A673 (cell line): ENCODE results near the gene RAB11FIP4. TPM values are rescaled to one million over a fixed set of nuclear protein-coding genes. Genes with fewer than 3 reads are reported as not detected.

Experiments used
- BruUV-seq: library from RNA; stranded (reverse); fragments of 400-500 nt; replicated peaks from 2 replicates; lab custom pipeline; 2021; lab: Mats Ljungman, UMichigan
- CTCF ChIA-PET: fragments of 300-600 bp; sonication (Branson Sonifier 250); formaldehyde crosslinking; loops from one replicate; lab custom pipeline; 2022; ENCODE audit warnings: antibody characterized with exemption; lab: Charles Lee
- POLR2A ChIA-PET: fragments of 300-600 bp; sonication (Branson Sonifier 250); formaldehyde crosslinking; loops from one replicate; lab custom pipeline; 2022; ENCODE audit warnings: antibody characterized with exemption; ENCODE audit not compliant: low non-redundant PET; lab: Charles Lee
- DNase-seq: peaks from one replicate; pipeline ENCODE4 v3.0.0-alpha.2; 2015; ENCODE audit warnings: low spot score
- H3K27ac ChIP-seq: fragments of 200-600 bp; sonication (generic); 2 replicates; pipeline ENCODE4 v1.5.1; 2016; ENCODE audit warnings: mixed run types, low read depth, mild to moderate bottlenecking, mixed read lengths, antibody characterized with exemption, low read length; ENCODE audit not compliant: poor library complexity, severe bottlenecking
- H3K27me3 ChIP-seq: fragments of 200-600 bp; sonication (generic); replicated peaks from 2 replicates; pipeline ENCODE4 v1.6.1; 2017; ENCODE audit warnings: mixed run types, low read depth, mild to moderate bottlenecking, mixed read lengths, antibody characterized with exemption, low read length; ENCODE audit not compliant: insufficient read depth, poor library complexity
- H3K36me3 ChIP-seq: fragments of 200-600 bp; sonication (generic); 2 replicates; pipeline ENCODE4 v1.6.1; 2016; ENCODE audit warnings: mixed run types, mild to moderate bottlenecking, mixed read lengths, antibody characterized with exemption, low read length; ENCODE audit not compliant: insufficient read depth, poor library complexity, severe bottlenecking
- H3K4me1 ChIP-seq: fragments of 200-600 bp; sonication (generic); 2 replicates; pipeline ENCODE4 v1.6.1; 2017; ENCODE audit warnings: mixed run types, mild to moderate bottlenecking, mixed read lengths, antibody characterized with exemption, low read length; ENCODE audit not compliant: insufficient read depth, poor library complexity, severe bottlenecking
- H3K4me3 ChIP-seq: fragments of 200-600 bp; sonication (generic); 2 replicates; pipeline ENCODE4 v1.5.1; 2016; ENCODE audit warnings: low read depth, mixed run types, mild to moderate bottlenecking, mixed read lengths, low read length; ENCODE audit not compliant: poor library complexity, severe bottlenecking
- H3K9me3 ChIP-seq: fragments of 200-600 bp; sonication (generic); 2 replicates; pipeline ENCODE4 v1.6.1; 2016; ENCODE audit warnings: mixed run types, low read depth, mild to moderate bottlenecking, mixed read lengths, antibody characterized with exemption, low read length; ENCODE audit not compliant: poor library complexity, severe bottlenecking
- EZH2 ChIP-seq: fragments of 200-600 bp; sonication (generic); IDR thresholded peaks from 2 replicates; pipeline ENCODE4 v1.6.1; 2017; ENCODE audit warnings: borderline replicate concordance, low read depth, mild to moderate bottlenecking, mixed read lengths, antibody characterized with exemption, low read length; ENCODE audit not compliant: poor library complexity, severe bottlenecking
- intact Hi-C: fragments of 100-400 bp; cut with micrococcal nuclease; formaldehyde crosslinking; loops from one replicate; pipeline ENCODE4 v1.10.0; 2022; ENCODE audit not compliant: unreplicated experiment
- total RNA-seq: library from RNA; stranded (reverse); gene quantifications from 2 replicates; pipeline ENCODE4 v1.2.3, GENCODE V29; 2021
- TF ChIP-seq, protein P1 (sequence below): fragments of 300-800, 200-600 bp; sonication (generic); conservative IDR thresholded peaks from 2 replicates; pipeline ENCODE4 v1.5.1; 2017; ENCODE audit warnings: low read depth, mild to moderate bottlenecking, antibody characterized with exemption, low read length, moderate library complexity, mixed read lengths

RAB11FIP4 gene
- total RNA-seq, 1 experiment from 2014 or later, result 2.4 TPM

DNA sequence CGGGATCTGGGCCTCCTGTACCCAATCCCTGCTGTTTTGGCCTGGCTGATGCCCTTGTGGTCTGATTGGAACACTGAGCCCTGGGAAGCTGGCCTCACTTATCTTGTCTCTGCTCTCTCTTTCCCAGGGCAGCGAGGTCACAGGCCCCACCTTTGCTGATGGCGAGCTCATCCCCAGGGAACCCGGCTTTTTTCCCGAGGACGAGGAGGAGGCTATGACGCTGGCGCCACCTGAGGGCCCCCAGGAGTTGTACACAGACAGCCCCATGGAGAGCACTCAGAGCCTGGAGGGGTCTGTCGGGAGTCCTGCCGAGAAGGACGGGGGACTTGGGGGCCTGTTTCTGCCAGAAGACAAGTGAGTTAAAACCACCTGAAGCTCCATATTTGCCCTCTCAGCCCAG lies 126.0 kb downstream of the RAB11FIP4 start:
- no peak for TF ChIP-seq EZH2
- TF ChIP-seq, protein P1, sequence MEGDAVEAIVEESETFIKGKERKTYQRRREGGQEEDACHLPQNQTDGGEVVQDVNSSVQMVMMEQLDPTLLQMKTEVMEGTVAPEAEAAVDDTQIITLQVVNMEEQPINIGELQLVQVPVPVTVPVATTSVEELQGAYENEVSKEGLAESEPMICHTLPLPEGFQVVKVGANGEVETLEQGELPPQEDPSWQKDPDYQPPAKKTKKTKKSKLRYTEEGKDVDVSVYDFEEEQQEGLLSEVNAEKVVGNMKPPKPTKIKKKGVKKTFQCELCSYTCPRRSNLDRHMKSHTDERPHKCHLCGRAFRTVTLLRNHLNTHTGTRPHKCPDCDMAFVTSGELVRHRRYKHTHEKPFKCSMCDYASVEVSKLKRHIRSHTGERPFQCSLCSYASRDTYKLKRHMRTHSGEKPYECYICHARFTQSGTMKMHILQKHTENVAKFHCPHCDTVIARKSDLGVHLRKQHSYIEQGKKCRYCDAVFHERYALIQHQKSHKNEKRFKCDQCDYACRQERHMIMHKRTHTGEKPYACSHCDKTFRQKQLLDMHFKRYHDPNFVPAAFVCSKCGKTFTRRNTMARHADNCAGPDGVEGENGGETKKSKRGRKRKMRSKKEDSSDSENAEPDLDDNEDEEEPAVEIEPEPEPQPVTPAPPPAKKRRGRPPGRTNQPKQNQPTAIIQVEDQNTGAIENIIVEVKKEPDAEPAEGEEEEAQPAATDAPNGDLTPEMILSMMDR, result peak; percentile 37
- Histone ChIP-seq H3K36me3 (no peaks in the 10 kb centered on the region), H3K9me3 (no peaks in the 10 kb centered on the region), H3K4me3 (no peak overlapping the region), H3K27ac (no peak overlapping the region), H3K27me3 (no peaks in the 10 kb centered on the region), H3K4me1 (no peaks in the 10 kb centered on the region)
- no peak for DNase-seq
- POLR2A ChIA-PET, result no interaction called here
- CTCF ChIA-PET, result no interaction called here
- no TSS peak for BruUV-seq
- intact Hi-C loops, result no loop called here

DNA sequence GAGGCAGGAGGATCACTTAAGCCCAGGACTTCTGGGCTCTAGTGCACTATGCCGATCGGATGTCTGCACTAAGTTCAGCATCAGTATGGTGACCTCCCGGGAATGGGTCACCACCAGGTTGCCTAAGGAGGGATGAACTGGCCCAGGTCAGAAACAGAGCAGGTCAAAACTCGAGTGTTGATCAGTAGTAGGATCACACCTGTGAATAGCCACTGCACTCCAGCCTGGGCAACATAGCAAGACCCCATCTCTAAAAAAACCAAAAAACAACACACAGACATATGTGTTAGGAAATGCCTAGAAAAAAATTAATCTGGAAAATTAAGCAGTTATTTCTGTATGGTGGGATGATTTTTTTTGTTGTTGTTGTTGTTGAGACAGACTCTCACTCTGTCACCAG lies 127.0 kb downstream of the RAB11FIP4 start:
- no peaks in the 10 kb centered on the region for H3K36me3 ChIP-seq
- H3K9me3 ChIP-seq, result no peaks in the 10 kb centered on the region
- no peaks in the 10 kb centered on the region for H3K4me1 ChIP-seq
- no peak overlapping the region for H3K27ac ChIP-seq
- H3K4me3 ChIP-seq, result no peak overlapping the region
- intact Hi-C loops, result no loop called here
- TF ChIP-seq EZH2, result no peak
- TF ChIP-seq, protein P1, result no peak
- POLR2A ChIA-PET, result no interaction called here
- CTCF ChIA-PET, result no interaction called here
- H3K27me3 ChIP-seq, result no peaks in the 10 kb centered on the region
- BruUV-seq, result no TSS peak
- DNase-seq, result no peak

DNA sequence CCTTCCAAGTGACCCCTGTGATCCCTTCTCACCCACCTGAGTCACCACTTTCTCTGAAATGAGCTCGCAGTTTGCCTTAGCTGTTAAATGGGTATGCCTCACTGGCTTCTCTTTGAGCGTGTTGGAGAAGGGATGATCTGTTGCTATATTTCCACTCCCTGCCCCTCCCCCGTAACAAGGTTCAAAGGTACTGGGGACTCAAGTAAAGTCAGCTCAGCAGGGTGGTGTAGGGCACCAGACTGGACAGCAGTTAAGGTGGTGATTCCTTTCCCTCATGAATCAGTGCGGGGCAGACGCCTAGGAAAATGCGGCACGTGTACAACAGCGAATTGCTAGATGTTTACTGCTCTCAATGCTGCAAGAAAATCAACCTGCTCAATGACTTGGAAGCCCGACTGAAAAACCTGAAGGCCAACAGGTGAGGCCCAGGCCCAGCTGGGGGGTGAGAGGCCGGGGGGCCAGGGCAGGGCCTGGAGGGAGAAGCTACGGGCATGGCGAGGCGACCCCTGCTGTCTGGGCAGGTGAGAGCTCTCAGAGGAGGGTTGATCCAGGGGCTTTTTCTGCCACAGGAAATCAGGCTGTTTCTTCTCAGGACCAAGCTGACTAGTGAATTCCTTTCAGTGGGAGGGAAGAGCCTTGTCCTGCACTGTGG lies 130.3 kb downstream of the RAB11FIP4 start:
- no peaks in the 10 kb centered on the region for H3K9me3 ChIP-seq
- CTCF ChIA-PET, result no interaction called here
- no peak for DNase-seq
- POLR2A ChIA-PET, result no interaction called here
- no TSS peak for BruUV-seq
- no peak overlapping the region for H3K4me3 ChIP-seq
- H3K4me1 ChIP-seq, result no peaks in the 10 kb centered on the region
- H3K27me3 ChIP-seq, result no peaks in the 10 kb centered on the region
- no peak overlapping the region for H3K27ac ChIP-seq
- H3K36me3 ChIP-seq, result no peaks in the 10 kb centered on the region
- intact Hi-C loops, result no loop called here
- TF ChIP-seq EZH2, result no peak
- TF ChIP-seq, protein P1, result no peak
